ENCODE results near the gene ARHGEF39. TPM values are rescaled to one million over a fixed set of nuclear protein-coding genes. Genes with fewer than 3 reads are reported as not detected.

Gene ARHGEF39
- total RNA-seq, 6 experiments from 2014 or later = 0.11 to 3.6 (median 0.43) TPM

GRCh38 chr9:35665471-35665818, 450 bp upstream of the ARHGEF39 start:
- Histone ChIP-seq H3K4me1 (peaks cover 0 to 38% (median 7%) of the 10 kb centered on the region in 4 donors), H3K27ac (peak overlapping the region in 1 of 3 donors; percentile 26), H3K4me3 (peak overlapping the region; percentile 18 to 58 (median 48)), H3K36me3 (no peaks in the 10 kb centered on the region), H3K27me3 (no peaks in the 10 kb centered on the region), H3K9me3 (no peaks in the 10 kb centered on the region)
- intact Hi-C loops (cut with DNase I) = loop anchor here in 1 of 2 donors (10.0 kb wide), 1 partner anchor 59 kb away; no protein-coding TSS in a partner anchor
- TF ChIP-seq POLR2A (IDR thresholded peaks at IDR 0.05) = no peak
- no peak for TF ChIP-seq CTCF (IDR thresholded peaks at IDR 0.05)
- no peak for ATAC-seq
- 28% methylated on average over 5 of the region's 5 CpGs for WGBS (ENCODE audit: insufficient coverage, low coverage, low lambda C conversion rate, missing lambda C conversion rate)
- DNase-seq = no peak

GRCh38 chr9:35662437-35662836, 2.6 kb downstream of the ARHGEF39 start:
- no peak for TF ChIP-seq CTCF (IDR thresholded peaks at IDR 0.05)
- no peak for TF ChIP-seq POLR2A (IDR thresholded peaks at IDR 0.05)
- ATAC-seq = no peak
- intact Hi-C loops (cut with DNase I) = loop anchor here (5.0 to 10.0 kb wide), 2 partner anchors 62 to 65 kb away; no protein-coding TSS in a partner anchor
- Histone ChIP-seq H3K36me3 (no peaks in the 10 kb centered on the region), H3K27ac (peak overlapping the region in 1 of 3 donors; percentile 36), H3K27me3 (no peaks in the 10 kb centered on the region), H3K4me3 (no peak overlapping the region), H3K4me1 (peaks cover 0 to 32% (median 3%) of the 10 kb centered on the region in 4 donors), H3K9me3 (no peaks in the 10 kb centered on the region)
- WGBS (ENCODE audit: insufficient coverage, low coverage, low lambda C conversion rate, missing lambda C conversion rate) = no CpG with 5 or more reads among the region's 7 CpGs
- DNase-seq = no peak

- ATAC-seq (no peak), DNase-seq (no peak)
- no peaks in the 10 kb centered on the region for H3K27me3 ChIP-seq
- H3K9me3 ChIP-seq = no peaks in the 10 kb centered on the region
- peaks cover 0 to 32% (median 3%) of the 10 kb centered on the region in 4 donors for H3K4me1 ChIP-seq
- no peaks in the 10 kb centered on the region for H3K36me3 ChIP-seq
- H3K4me3 ChIP-seq = no peak overlapping the region
- TF ChIP-seq CTCF (IDR thresholded peaks at IDR 0.05) (no peak), POLR2A (IDR thresholded peaks at IDR 0.05) (no peak)
- intact Hi-C loops (cut with DNase I) = loop anchor here (5.0 to 10.0 kb wide), 2 partner anchors 63 to 65 kb away; no protein-coding TSS in a partner anchor
- H3K27ac ChIP-seq = peak overlapping the region; percentile 16 to 36 (median 35)
- 36% methylated on average over 2 of the region's 3 CpGs for WGBS (ENCODE audit: insufficient coverage, low coverage, low lambda C conversion rate, missing lambda C conversion rate)
Measured at GRCh38 chr9:35661756-35662350, 3.1 kb downstream of the ARHGEF39 start.

- no peaks in the 10 kb centered on the region for H3K27me3 ChIP-seq
- H3K27ac ChIP-seq = peak overlapping the region; percentile 16 to 36 (median 23)
- no peak overlapping the region for H3K4me3 ChIP-seq
- no peaks in the 10 kb centered on the region for H3K9me3 ChIP-seq
- H3K36me3 ChIP-seq = no peaks in the 10 kb centered on the region
- ATAC-seq = no peak
- intact Hi-C loops (cut with DNase I) = loop anchor here (5.0 to 10.0 kb wide), 2 partner anchors 64 to 66 kb away; no protein-coding TSS in a partner anchor
- 51% methylated on average over 6 of the region's 9 CpGs for WGBS (ENCODE audit: insufficient coverage, low coverage, low lambda C conversion rate, missing lambda C conversion rate)
- no peak for DNase-seq
- H3K4me1 ChIP-seq = peaks cover 0 to 32% (median 3%) of the 10 kb centered on the region in 4 donors
- TF ChIP-seq CTCF (IDR thresholded peaks at IDR 0.05) (peak; percentile 9 to 47 (median 37)), POLR2A (IDR thresholded peaks at IDR 0.05) (no peak)
Measured at GRCh38 chr9:35660966-35661415, 4.0 kb downstream of the ARHGEF39 start.
